Retinal pigment epithelial cell (primary cell): ENCODE data around the gene RFXANK.
A peak's percentile ranks its signal among the peaks of the same experiment; 100 is the strongest.

Source experiments
- DNase-seq: peaks from one replicate; pipeline ENCODE4 v3.0.0-alpha.2; 2010; ENCODE audit warnings: low read depth
- H3K4me3 ChIP-seq: 2 replicates; pipeline ENCODE4 v1.5.1; 2011; ENCODE audit warnings: mild to moderate bottlenecking, low read length, control low read depth, moderate library complexity
- TF ChIP-seq, protein P1 (sequence below): conservative IDR thresholded peaks from 2 replicates; pipeline ENCODE4 v1.5.1; 2011; ENCODE audit warnings: low read depth, low read length, control low read depth, inconsistent platforms

RFXANK gene

DNA sequence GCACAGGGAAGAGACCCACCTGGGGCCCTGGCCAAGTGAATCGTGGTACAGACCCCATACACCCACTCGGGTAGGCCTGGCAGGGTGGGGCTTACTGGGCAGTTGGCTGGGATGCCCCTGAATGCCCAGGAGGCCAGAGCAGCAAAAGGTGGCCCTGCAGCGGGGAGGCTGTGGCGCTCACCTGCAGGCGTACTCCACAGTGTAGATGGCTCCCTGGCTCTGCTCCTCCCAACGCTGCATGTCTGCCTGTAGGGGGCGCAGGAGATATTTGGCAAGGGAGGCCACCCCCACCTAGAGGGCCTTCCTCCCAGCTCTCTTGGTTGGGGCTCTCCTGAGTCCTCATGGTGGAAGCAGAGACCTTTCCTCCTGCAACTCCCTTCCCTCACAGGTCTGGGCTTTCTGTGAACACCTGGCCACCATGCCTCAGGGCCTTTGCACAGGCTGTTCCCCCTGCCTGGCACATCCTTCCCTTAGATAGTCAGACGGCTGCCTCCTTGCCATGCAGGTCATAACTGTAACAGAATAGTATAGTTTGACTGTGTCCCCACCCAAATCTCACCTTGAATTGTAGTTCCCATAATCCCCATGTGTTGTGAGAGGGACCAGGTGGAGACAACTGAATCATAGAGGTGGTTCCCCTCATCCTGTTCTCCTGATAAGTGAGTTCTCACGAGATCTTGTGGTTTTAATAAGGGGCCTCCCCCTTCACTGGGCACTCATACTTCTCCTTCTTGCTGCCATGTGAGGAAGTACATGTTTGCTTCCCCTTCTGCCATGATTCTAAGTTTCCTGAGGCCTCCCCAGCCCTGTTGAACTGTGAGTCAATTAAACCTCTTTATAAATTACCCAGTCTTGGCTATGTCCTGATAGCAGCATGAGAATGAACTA lies 6.0 kb upstream of the RFXANK start:
- H3K4me3 ChIP-seq = no peak overlapping the region
- no peak for DNase-seq
- TF ChIP-seq, protein P1, sequence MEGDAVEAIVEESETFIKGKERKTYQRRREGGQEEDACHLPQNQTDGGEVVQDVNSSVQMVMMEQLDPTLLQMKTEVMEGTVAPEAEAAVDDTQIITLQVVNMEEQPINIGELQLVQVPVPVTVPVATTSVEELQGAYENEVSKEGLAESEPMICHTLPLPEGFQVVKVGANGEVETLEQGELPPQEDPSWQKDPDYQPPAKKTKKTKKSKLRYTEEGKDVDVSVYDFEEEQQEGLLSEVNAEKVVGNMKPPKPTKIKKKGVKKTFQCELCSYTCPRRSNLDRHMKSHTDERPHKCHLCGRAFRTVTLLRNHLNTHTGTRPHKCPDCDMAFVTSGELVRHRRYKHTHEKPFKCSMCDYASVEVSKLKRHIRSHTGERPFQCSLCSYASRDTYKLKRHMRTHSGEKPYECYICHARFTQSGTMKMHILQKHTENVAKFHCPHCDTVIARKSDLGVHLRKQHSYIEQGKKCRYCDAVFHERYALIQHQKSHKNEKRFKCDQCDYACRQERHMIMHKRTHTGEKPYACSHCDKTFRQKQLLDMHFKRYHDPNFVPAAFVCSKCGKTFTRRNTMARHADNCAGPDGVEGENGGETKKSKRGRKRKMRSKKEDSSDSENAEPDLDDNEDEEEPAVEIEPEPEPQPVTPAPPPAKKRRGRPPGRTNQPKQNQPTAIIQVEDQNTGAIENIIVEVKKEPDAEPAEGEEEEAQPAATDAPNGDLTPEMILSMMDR = peak; percentile 79

DNA sequence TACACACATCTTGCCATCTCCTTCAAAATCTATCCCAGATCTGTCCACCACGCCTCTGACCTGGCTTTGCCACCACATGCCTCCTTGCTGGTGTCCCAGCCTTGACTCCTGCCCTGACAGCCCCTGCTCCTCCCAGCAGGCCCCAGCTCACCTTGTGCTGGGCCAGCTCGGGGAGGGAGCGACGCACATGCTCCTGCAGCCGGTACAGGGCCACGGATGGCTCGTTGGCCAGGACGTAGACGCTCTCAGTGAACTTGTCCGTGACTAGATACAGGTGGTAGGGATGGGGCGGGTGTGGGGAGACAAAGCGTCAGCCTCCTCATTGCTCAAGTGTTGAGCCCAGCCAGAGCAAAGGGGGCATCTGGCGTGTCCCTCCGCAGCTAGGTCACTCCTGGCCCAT lies 5.3 kb upstream of the RFXANK start:
- TF ChIP-seq, protein P1 = no peak
- DNase-seq = no peak
- no peak overlapping the region for H3K4me3 ChIP-seq

DNA sequence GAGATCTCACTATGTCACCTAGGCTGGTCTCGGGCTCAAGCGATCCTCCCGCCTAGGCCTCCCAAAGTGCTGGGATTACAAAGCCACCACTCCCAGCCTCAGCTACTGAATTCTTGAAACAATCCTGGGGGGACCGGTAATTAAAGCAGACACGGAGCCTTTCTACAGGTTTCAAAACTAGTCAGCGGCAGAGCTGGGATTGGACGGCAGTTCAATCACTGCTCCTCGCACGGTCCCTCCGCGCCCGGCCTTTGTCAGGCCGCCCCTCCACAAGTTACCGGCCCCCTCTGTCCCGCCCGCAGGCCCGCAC lies 335 bp upstream of the RFXANK start:
- no peak for DNase-seq
- TF ChIP-seq, protein P1 = no peak
- peak overlapping the region; percentile 80 for H3K4me3 ChIP-seq

DNA sequence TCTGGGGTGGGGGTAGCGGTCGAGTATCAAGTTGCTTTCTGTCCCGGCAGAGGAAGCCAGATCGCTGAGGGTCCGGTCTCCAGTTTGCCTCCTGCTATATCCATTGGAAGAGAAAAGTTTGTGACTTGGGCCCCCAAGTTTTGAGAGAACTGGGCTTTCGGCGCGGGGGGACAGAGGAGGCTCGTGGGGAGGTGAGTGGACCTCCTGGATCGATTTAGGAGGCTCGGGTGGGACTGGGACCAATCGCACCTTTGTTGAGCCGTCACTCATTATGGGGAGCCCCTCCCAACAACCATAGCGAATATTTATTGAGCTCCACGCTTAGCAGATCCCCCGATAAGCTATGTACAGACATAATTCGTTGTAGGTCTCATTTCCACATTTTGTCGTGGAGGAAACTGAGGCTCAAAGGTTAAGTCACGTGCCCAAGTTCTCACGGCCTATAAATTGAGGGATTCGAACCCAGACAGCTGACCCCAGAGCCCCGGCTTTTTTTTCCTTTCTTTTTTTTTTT lies 909 bp downstream of the RFXANK start:
- no peak for DNase-seq
- TF ChIP-seq, protein P1 = no peak
- H3K4me3 ChIP-seq = peak overlapping the region; percentile 80

DNA sequence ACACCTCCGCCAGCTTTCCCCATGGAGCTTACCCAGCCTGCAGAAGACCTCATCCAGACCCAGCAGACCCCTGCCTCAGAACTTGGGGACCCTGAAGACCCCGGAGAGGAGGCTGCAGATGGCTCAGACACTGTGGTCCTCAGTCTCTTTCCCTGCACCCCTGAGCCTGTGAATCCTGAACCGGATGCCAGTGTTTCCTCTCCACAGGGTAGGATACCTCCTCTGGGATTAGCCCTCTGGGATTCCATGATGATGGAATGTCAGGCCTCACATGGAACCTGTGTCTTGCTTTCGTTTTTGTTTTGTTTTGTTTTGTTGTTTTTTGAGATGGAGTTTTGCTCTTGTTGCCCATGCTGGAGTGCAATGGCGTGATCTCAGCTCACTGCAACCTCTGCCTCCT lies 1.9 kb downstream of the RFXANK start:
- TF ChIP-seq, protein P1 = no peak
- H3K4me3 ChIP-seq = no peak overlapping the region

DNA sequence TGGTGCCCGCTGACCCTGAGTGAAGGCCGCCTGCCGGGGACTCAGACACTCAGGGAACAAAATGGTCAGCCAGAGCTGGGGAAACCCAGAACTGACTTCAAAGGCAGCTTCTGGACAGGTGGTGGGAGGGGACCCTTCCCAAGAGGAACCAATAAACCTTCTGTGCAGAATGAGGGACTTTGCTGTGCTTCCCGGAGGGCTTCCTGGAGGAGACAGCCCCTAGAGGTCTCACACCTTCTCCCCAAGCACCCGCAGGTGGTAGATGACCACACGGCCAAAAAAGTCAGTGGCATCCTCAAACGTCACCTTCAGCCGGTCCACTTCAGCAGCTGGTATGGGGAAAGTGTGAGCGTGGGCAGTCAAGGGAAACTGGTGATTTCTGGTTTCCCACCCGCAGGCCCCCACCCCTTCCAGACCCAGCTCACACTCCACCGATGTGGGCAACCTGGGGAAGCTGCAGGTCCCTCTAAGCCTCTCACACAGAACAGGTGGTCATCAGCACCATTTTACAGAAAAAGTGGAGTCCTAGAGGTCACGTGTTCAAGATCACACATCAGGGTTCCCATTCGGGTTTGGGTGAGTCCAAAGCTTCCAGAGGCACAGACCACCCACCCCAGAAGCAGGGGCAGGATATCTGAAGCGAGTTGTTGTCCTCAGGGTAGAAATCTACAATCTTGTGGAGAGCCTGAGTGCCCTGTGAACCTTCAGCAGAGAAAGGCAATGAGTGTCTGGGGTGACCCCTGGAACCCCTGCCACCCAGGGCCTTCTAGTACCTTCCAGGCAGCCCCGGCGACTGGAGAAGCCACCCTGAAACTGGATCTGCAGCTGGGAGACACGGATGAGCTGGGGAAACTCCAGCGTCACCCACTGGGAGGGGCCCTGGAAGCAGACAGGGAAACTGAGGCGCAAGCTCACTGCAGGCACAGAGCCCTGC lies 9.9 kb downstream of the RFXANK start:
- TF ChIP-seq, protein P1 = no peak
- peak overlapping the region; percentile 74 for H3K4me3 ChIP-seq
- no peak for DNase-seq

More for the DNA sequence above, 1.9 kb downstream of the RFXANK start:
- DNase-seq = no peak
